ENCODE measurements around the gene PODXL2. TPM values are rescaled to one million over a fixed set of nuclear protein-coding genes. Genes with fewer than 3 reads are reported as not detected.

Gene PODXL2
- polyA plus RNA-seq, 1 donor: 44.6 TPM

- DNase-seq: no peak
These were observed 79.9 kb downstream of the PODXL2 start for GRCh38 chr3:127708837-127709236.

- DNase-seq: no peak
These were observed 80.5 kb downstream of the PODXL2 start for GRCh38 chr3:127709320-127710060.

GRCh38 chr3:127710155-127710941, 81.4 kb downstream of the PODXL2 start:
- DNase-seq: no peak

- no peak for DNase-seq
These were observed 82.2 kb downstream of the PODXL2 start for GRCh38 chr3:127711021-127711695.

GRCh38 chr3:127711896-127712295, 82.9 kb downstream of the PODXL2 start:
- DNase-seq: no peak

GRCh38 chr3:127712461-127712860, 83.5 kb downstream of the PODXL2 start:
- no peak for DNase-seq

GRCh38 chr3:127712881-127713771, 84.1 kb downstream of the PODXL2 start:
- no peak for DNase-seq

GRCh38 chr3:127714125-127714571, 85.2 kb downstream of the PODXL2 start:
- no peak for DNase-seq

GRCh38 chr3:127714866-127715265, 85.9 kb downstream of the PODXL2 start:
- no peak for DNase-seq

- no peak for DNase-seq
These were observed 86.5 kb downstream of the PODXL2 start for GRCh38 chr3:127715532-127715931.

GRCh38 chr3:127716384-127716783, 87.4 kb downstream of the PODXL2 start:
- DNase-seq: no peak

- DNase-seq: no peak
These were observed 88.6 kb downstream of the PODXL2 start for GRCh38 chr3:127717357-127718244.

- no peak for DNase-seq
These were observed 89.4 kb downstream of the PODXL2 start for GRCh38 chr3:127718245-127718915.

- DNase-seq: no peak
These were observed 89.9 kb downstream of the PODXL2 start for GRCh38 chr3:127718916-127719290.

- no peak for DNase-seq
These were observed 90.4 kb downstream of the PODXL2 start for GRCh38 chr3:127719369-127719768.

GRCh38 chr3:127720161-127720823, 91.3 kb downstream of the PODXL2 start:
- no peak for DNase-seq

GRCh38 chr3:127720985-127721935, 92.3 kb downstream of the PODXL2 start:
- no peak for DNase-seq

- DNase-seq: no peak
These were observed 93.3 kb downstream of the PODXL2 start for GRCh38 chr3:127722091-127722784.

Measured in left kidney (tissue), 2 donors.